GM23338 (cell line): ENCODE data around the gene SPCS2.

Experiments used
- CREB1 ChIP-seq: fragments of 250-450 bp; sonication (Bioruptor Pico); IDR thresholded peaks from 2 replicates; pipeline ENCODE4 v1.5.0; 2020; ENCODE audit warnings: low read depth, mild to moderate bottlenecking, moderate library complexity
- CTCF ChIP-seq, 2 experiments: fragments of 200-600 bp in 1 of 2; sonication (generic) in 1 of 2; conservative IDR thresholded peaks; 2 replicates each; pipeline versions ENCODE4 v1.5.1 to v1.6.1; 2016 to 2017; ENCODE audit warnings: antibody characterized with exemption in 2 of 2, low read depth in 2 of 2, mild to moderate bottlenecking in 2 of 2, moderate library complexity in 1 of 2
- ETS1 ChIP-seq: IDR thresholded peaks from 2 replicates; pipeline ENCODE4 v1.6.1; 2016; ENCODE audit warnings: antibody characterized with exemption
- EZH2 ChIP-seq: fragments of 200-600 bp; sonication (generic); IDR thresholded peaks from one replicate; pipeline ENCODE4 v1.8.0; 2017; ENCODE audit warnings: antibody characterized with exemption, mild to moderate bottlenecking, low read depth; ENCODE audit not compliant: unreplicated experiment
- EZH2phosphoT487 ChIP-seq: fragments of 200-600 bp; sonication (generic); IDR thresholded peaks from one replicate; pipeline ENCODE4 v1.8.1; 2018; ENCODE audit warnings: antibody characterized with exemption; ENCODE audit not compliant: unreplicated experiment
- JUNB ChIP-seq: IDR thresholded peaks from one replicate; pipeline ENCODE4 v1.6.1; 2016; ENCODE audit warnings: antibody characterized with exemption; ENCODE audit not compliant: unreplicated experiment
- NANOG ChIP-seq: IDR thresholded peaks from 2 replicates; pipeline ENCODE4 v1.6.1; 2016; ENCODE audit warnings: antibody characterized with exemption, borderline replicate concordance
- POLR2AphosphoS5 ChIP-seq: IDR thresholded peaks from 2 replicates; pipeline ENCODE4 v1.6.1; 2016; ENCODE audit warnings: antibody characterized with exemption, low read depth
- STAT1 ChIP-seq: IDR thresholded peaks from one replicate; pipeline ENCODE4 v1.6.1; 2016; ENCODE audit warnings: antibody characterized with exemption; ENCODE audit not compliant: unreplicated experiment
- ZNF114 ChIP-seq: fragments of 250-450 bp; sonication (Bioruptor Pico); IDR thresholded peaks from 2 replicates; pipeline ENCODE4 v1.5.0; 2020; ENCODE audit warnings: mild to moderate bottlenecking, moderate library complexity
- ZNF331 ChIP-seq: fragments of 250-450 bp; sonication (Bioruptor Pico); IDR thresholded peaks from 2 replicates; pipeline ENCODE4 v1.5.0; 2020; ENCODE audit warnings: low read depth, mild to moderate bottlenecking, moderate library complexity
- TF ChIP-seq, protein P1 (sequence below): IDR thresholded peaks from one replicate; pipeline ENCODE4 v1.6.1; 2018; ENCODE audit warnings: antibody characterized with exemption; ENCODE audit not compliant: unreplicated experiment

GRCh38 chr11:74992852-74993251 is 43.8 kb downstream of the SPCS2 start:
- TF ChIP-seq CTCF (conservative IDR thresholded peaks at IDR 0.05; ENCODE audit: low read depth in 2 of 2) (no peak), POLR2AphosphoS5 (no peak), JUNB (no peak), EZH2 (no peak), CREB1 (CRISPR knock-in tag) (no peak), EZH2phosphoT487 (no peak), STAT1 (no peak), NANOG (no peak), ZNF331 (CRISPR knock-in tag) (no peak), ETS1 (no peak), ZNF114 (CRISPR knock-in tag) (no peak)
- TF ChIP-seq, protein P1, sequence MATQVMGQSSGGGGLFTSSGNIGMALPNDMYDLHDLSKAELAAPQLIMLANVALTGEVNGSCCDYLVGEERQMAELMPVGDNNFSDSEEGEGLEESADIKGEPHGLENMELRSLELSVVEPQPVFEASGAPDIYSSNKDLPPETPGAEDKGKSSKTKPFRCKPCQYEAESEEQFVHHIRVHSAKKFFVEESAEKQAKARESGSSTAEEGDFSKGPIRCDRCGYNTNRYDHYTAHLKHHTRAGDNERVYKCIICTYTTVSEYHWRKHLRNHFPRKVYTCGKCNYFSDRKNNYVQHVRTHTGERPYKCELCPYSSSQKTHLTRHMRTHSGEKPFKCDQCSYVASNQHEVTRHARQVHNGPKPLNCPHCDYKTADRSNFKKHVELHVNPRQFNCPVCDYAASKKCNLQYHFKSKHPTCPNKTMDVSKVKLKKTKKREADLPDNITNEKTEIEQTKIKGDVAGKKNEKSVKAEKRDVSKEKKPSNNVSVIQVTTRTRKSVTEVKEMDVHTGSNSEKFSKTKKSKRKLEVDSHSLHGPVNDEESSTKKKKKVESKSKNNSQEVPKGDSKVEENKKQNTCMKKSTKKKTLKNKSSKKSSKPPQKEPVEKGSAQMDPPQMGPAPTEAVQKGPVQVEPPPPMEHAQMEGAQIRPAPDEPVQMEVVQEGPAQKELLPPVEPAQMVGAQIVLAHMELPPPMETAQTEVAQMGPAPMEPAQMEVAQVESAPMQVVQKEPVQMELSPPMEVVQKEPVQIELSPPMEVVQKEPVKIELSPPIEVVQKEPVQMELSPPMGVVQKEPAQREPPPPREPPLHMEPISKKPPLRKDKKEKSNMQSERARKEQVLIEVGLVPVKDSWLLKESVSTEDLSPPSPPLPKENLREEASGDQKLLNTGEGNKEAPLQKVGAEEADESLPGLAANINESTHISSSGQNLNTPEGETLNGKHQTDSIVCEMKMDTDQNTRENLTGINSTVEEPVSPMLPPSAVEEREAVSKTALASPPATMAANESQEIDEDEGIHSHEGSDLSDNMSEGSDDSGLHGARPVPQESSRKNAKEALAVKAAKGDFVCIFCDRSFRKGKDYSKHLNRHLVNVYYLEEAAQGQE = no peak
